ENCODE measurements around the gene DYDC1.
"Not testable (repeated sequence)": the region's sequence is repeated elsewhere in the genome, so short reads cannot be mapped to it uniquely, and the experiment has no call there.

Gene DYDC1

GRCh38 chr10:80356563-80356988 is at the start of gene DYDC1, which contains the start of gene DYDC2:
Gene DYDC1, minus strand, starts transcription at chr10:80356755. Its CDS starts 4,154 bp downstream, at chr10:80352601.
Gene DYDC2, plus strand, starts transcription at chr10:80356781. Its CDS starts 5,663 bp downstream, at chr10:80362444.
- intact Hi-C loops (cut with DNase I) = no loop called here
- peak in 7 of 10 donors; percentile 31 to 93 (median 57) for DNase-seq

- DNase-seq = no peak
- intact Hi-C loops (cut with DNase I) = no loop called here
Observed at GRCh38 chr10:80406204-80406603, 49.6 kb upstream of the DYDC1 start.

GRCh38 chr10:80405626-80406025 is 49.1 kb upstream of the DYDC1 start:
- DNase-seq = no peak
- intact Hi-C loops (cut with DNase I) = no loop called here

- intact Hi-C loops (cut with DNase I) = no loop called here
Observed at GRCh38 chr10:80405035-80405434, 48.5 kb upstream of the DYDC1 start.

GRCh38 chr10:80400136-80400804 is 43.7 kb upstream of the DYDC1 start:
- intact Hi-C loops (cut with DNase I) = no loop called here
- no peak for DNase-seq

More at GRCh38 chr10:80405035-80405434, 48.5 kb upstream of the DYDC1 start:
- no peak for DNase-seq

- no peak for DNase-seq
- intact Hi-C loops (cut with DNase I) = no loop called here
Observed at GRCh38 chr10:80397014-80397413, 40.5 kb upstream of the DYDC1 start.

GRCh38 chr10:80394358-80394916 is 37.9 kb upstream of the DYDC1 start:
- intact Hi-C loops (cut with DNase I) = no loop called here
- no peak for DNase-seq

- intact Hi-C loops (cut with DNase I) = no loop called here
- DNase-seq = no peak
Observed at GRCh38 chr10:80392250-80392649, 35.7 kb upstream of the DYDC1 start.

- no peak for DNase-seq
- intact Hi-C loops (cut with DNase I) = no loop called here
Observed at GRCh38 chr10:80390740-80391139, 34.2 kb upstream of the DYDC1 start.

GRCh38 chr10:80382989-80383388 is 26.4 kb upstream of the DYDC1 start:
- DNase-seq = peak in 6 of 10 donors; percentile 12 to 71 (median 30)
- intact Hi-C loops (cut with DNase I) = loop anchor here (5.0 kb wide), 2 partner anchors 59 to 124 kb away; no protein-coding TSS in a partner anchor

- intact Hi-C loops (cut with DNase I) = loop anchor here (5.0 kb wide), 2 partner anchors 62 to 127 kb away; no protein-coding TSS in a partner anchor
- no peak for DNase-seq
Observed at GRCh38 chr10:80380185-80380584, 23.6 kb upstream of the DYDC1 start.

- DNase-seq = no peak
- intact Hi-C loops (cut with DNase I) = loop anchor here (5.0 kb wide), 2 partner anchors 63 to 128 kb away; no protein-coding TSS in a partner anchor
Observed at GRCh38 chr10:80379701-80380100, 23.1 kb upstream of the DYDC1 start.

- intact Hi-C loops (cut with DNase I) = no loop called here
- no peak for DNase-seq
Observed at GRCh38 chr10:80373502-80373901, 16.9 kb upstream of the DYDC1 start.

GRCh38 chr10:80372675-80373074 is 16.1 kb upstream of the DYDC1 start:
- intact Hi-C loops (cut with DNase I) = no loop called here
- peak in 1 of 10 donors; percentile 28 for DNase-seq

GRCh38 chr10:80371467-80371866 is 14.9 kb upstream of the DYDC1 start:
- intact Hi-C loops (cut with DNase I) = no loop called here
- DNase-seq = no peak

GRCh38 chr10:80365510-80365909 is 9.0 kb upstream of the DYDC1 start:
- DNase-seq = no peak
- intact Hi-C loops (cut with DNase I) = no loop called here

- intact Hi-C loops (cut with DNase I) = no loop called here
- peak in 3 of 10 donors; percentile 59 to 72 (median 62) for DNase-seq
Observed at GRCh38 chr10:80359644-80360043, 3.1 kb upstream of the DYDC1 start.

- DNase-seq; intact Hi-C loops (cut with DNase I): not testable (repeated sequence)
Observed at GRCh38 chr10:80358925-80359324, 2.4 kb upstream of the DYDC1 start.

- intact Hi-C loops (cut with DNase I) = no loop called here
- DNase-seq = no peak
Observed at GRCh38 chr10:80357851-80358125, 1.2 kb upstream of the DYDC1 start.

GRCh38 chr10:80356989-80357850 is 665 bp upstream of the DYDC1 start:
- intact Hi-C loops (cut with DNase I) = no loop called here
- peak in 1 of 10 donors; percentile 61 for DNase-seq

- intact Hi-C loops (cut with DNase I) = no loop called here
- no peak for DNase-seq
Observed at GRCh38 chr10:80351220-80351619, 5.3 kb downstream of the DYDC1 start.
